Gastrocnemius medialis (tissue), 4 donors: ENCODE results near the gene PGC. TPM values are rescaled to one million over a fixed set of nuclear protein-coding genes. Genes with fewer than 3 reads are reported as not detected.
A peak's percentile ranks its signal among the peaks of the same experiment; 100 is the strongest.

ENCODE experiments used
- ATAC-seq, 2 donors: fragments of 150-250 bp; one replicate each; pipeline ENCODE4 v1.9.1; 2016
- DNase-seq, 2 donors: peaks; one replicate each; pipeline ENCODE4 v3.0.0-alpha.2; 2019
- H3K27ac ChIP-seq, 4 donors: fragments of 200-600 bp; sonication (generic); 1 replicate in 1 of 4; 2 replicates in 3 of 4; pipeline ENCODE4 v1.5.1; 2016 to 2018; ENCODE audit warnings: mild to moderate bottlenecking in 2 of 4, moderate library complexity in 1 of 4
- H3K27me3 ChIP-seq, 3 donors: fragments of 200-600 bp; sonication (generic) in 2 of 3; 1 replicate in 1 of 3; 2 replicates in 2 of 3; pipeline versions ENCODE4 v1.5.1 to v1.6.0; 2016 to 2019; ENCODE audit warnings: mild to moderate bottlenecking in 1 of 3, moderate library complexity in 1 of 3
- H3K36me3 ChIP-seq, 2 donors: fragments of 200-600 bp; sonication (generic) in 1 of 2; one replicate each; pipeline ENCODE4 v1.5.1; 2017 to 2018
- H3K4me1 ChIP-seq, 2 donors: fragments of 200-600 bp; sonication (generic) in 1 of 2; one replicate each; pipeline ENCODE4 v1.5.1; 2016 to 2017; ENCODE audit warnings: mild to moderate bottlenecking in 2 of 2
- H3K4me3 ChIP-seq, 4 donors: fragments of 200-600 bp; sonication (generic) in 3 of 4; 1 replicate in 1 of 4; 2 replicates in 3 of 4; pipeline ENCODE4 v1.5.1; 2016 to 2019; ENCODE audit warnings: mild to moderate bottlenecking in 2 of 4
- H3K9me3 ChIP-seq, 3 donors: fragments of 200-600 bp; sonication (generic) in 2 of 3; 1 replicate in 1 of 3; 2 replicates in 2 of 3; pipeline ENCODE4 v1.5.1; 2016 to 2019
- CTCF ChIP-seq, 5 experiments: fragments of 450-650 bp in 3 of 5; fragments of 200-600 bp in 2 of 5; sonication (generic) in 2 of 5; IDR thresholded peaks in 4 of 5; conservative IDR thresholded peaks in 1 of 5; 1 replicate in 4 of 5; 2 replicates in 1 of 5; pipeline ENCODE4 v1.5.1; 2016 to 2019; ENCODE audit warnings: antibody characterized with exemption in 5 of 5, mild to moderate bottlenecking in 3 of 5, moderate library complexity in 3 of 5
- POLR2A ChIP-seq, 2 donors: fragments of 450-650 bp; IDR thresholded peaks; one replicate each; pipeline ENCODE4 v1.6.1; 2017; ENCODE audit warnings: antibody characterized with exemption in 2 of 2, mild to moderate bottlenecking in 2 of 2, moderate library complexity in 2 of 2
- in situ Hi-C, 4 donors: fragments of 200-750 bp; cut with MboI; loops; one replicate each; pipeline versions ENCODE4 v1.15.0 to v1.8.0; 2017; ENCODE audit warnings: low sequenced_read_pairs in 4 of 4
- intact Hi-C: fragments of 100-400 bp; cut with DNase I; formaldehyde crosslinking; loops from one replicate; pipeline ENCODE4 v1.15.1; 2023; ENCODE audit warnings: low total_unique reads
- total RNA-seq, 4 donors: library from RNA; depleted of rRNA; stranded (reverse); fragments of >200 nt; gene quantifications; one replicate each; pipeline versions ENCODE4 v1.1.0 to v1.2.3, GENCODE V29; 2016

Gene PGC
- total RNA-seq, 4 donors from 2014 or later, result not detected

GRCh38 chr6:41702089-41702745 lies 45.0 kb downstream of the PGC start:
- no peaks in the 10 kb centered on the region for H3K27me3 ChIP-seq
- H3K36me3 ChIP-seq, result no peaks in the 10 kb centered on the region
- intact Hi-C loops (loop anchor here (10.0 kb wide), 1 partner anchor 83 kb away; the partner anchor contains the start of genes PRICKLE4 and TOMM6), in situ Hi-C loops (loop anchor here in 1 of 4 donors (5.0 kb wide), 1 partner anchor 35 kb away; the partner anchor contains the start of gene TFEB)
- ATAC-seq (no peak), DNase-seq (no peak)
- H3K4me3 ChIP-seq, result no peak overlapping the region
- no peak for TF ChIP-seq CTCF (IDR thresholded peaks at IDR 0.05 in 4 of 5, conservative IDR thresholded peaks at IDR 0.05 in 1 of 5)
- H3K27ac ChIP-seq, result peak overlapping the region in 3 of 4 donors; percentile 16 to 27 (median 16)
- peaks cover 60 to 79% of the 10 kb centered on the region in 2 donors for H3K4me1 ChIP-seq
- H3K9me3 ChIP-seq, result no peaks in the 10 kb centered on the region

- H3K27me3 ChIP-seq, result no peaks in the 10 kb centered on the region
- in situ Hi-C loops (loop anchor here in 1 of 4 donors (5.0 kb wide), 1 partner anchor 37 kb away; the partner anchor contains the start of gene TFEB), intact Hi-C loops (loop anchor here (10.0 kb wide), 1 partner anchor 84 kb away; the partner anchor contains the start of genes PRICKLE4 and TOMM6)
- DNase-seq (no peak), ATAC-seq (no peak)
- no peak overlapping the region for H3K4me3 ChIP-seq
- H3K27ac ChIP-seq, result peak overlapping the region in 3 of 4 donors; percentile 5 to 32 (median 13)
- no peaks in the 10 kb centered on the region for H3K9me3 ChIP-seq
- H3K36me3 ChIP-seq, result no peaks in the 10 kb centered on the region
- TF ChIP-seq CTCF (IDR thresholded peaks at IDR 0.05 in 4 of 5, conservative IDR thresholded peaks at IDR 0.05 in 1 of 5) (no peak), POLR2A (IDR thresholded peaks at IDR 0.05) (no peak)
- H3K4me1 ChIP-seq, result peaks cover 59 to 82% of the 10 kb centered on the region in 2 donors
Observed at GRCh38 chr6:41700463-41701347, 46.5 kb downstream of the PGC start.

- in situ Hi-C loops, result no loop called here
- intact Hi-C loops, result no loop called here
Observed at GRCh38 chr6:41699063-41699462, 48.1 kb downstream of the PGC start.

More at GRCh38 chr6:41699063-41699462, 48.1 kb downstream of the PGC start:
- no peak for DNase-seq
- Histone ChIP-seq H3K36me3 (no peaks in the 10 kb centered on the region), H3K27me3 (no peaks in the 10 kb centered on the region), H3K27ac (peak overlapping the region; percentile 32 to 57 (median 38)), H3K9me3 (no peaks in the 10 kb centered on the region), H3K4me1 (peaks cover 61 to 84% of the 10 kb centered on the region in 2 donors), H3K4me3 (no peak overlapping the region)
- TF ChIP-seq CTCF (IDR thresholded peaks at IDR 0.05 in 4 of 5, conservative IDR thresholded peaks at IDR 0.05 in 1 of 5), result no peak
- TF ChIP-seq POLR2A (IDR thresholded peaks at IDR 0.05), result no peak
- ATAC-seq, result no peak
